Hypothalamus (tissue), 51 donors: ENCODE data around the gene PHAX.
"Not testable (repeated sequence)": the region's sequence is repeated elsewhere in the genome, so short reads cannot be mapped to it uniquely, and the experiment has no call there.

Source experiments
- DNase-seq, 51 donors: peaks; one replicate each; lab custom pipeline; 2025; lab: John Stamatoyannopoulos, UW

Gene PHAX

DNA sequence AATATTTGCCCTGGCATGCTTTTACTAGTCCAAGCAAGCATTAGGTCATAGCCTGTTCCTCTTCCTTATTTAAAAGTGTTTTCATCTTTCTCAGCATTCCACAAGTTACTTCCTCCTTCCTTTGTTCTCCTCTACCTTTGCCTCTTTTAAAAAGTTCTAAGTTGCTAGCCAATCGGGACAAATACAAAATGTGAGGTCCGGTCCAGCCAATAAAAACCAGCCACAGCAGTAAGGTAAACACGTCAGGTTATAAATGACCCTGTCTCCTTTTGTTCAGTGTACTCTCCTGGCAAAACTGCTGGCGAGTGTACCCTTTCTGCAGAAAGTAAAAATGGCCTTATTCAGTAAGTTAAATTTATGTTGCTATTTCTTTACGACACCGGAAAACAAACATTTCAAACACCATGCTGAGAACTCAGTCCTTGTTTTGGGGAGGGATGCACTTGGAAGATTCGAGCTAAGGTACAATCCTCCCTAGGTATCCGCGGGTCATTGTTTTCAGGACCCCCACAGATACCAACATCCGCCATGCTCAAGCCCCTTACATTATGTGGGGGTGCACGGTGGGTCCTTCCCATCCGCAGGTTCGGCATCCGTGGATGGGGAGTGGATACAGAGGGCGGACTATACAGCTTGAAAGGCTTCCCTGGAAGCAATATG is 646 bp upstream of the PHAX start:
- peak in 3 of 51 donors; percentile 31 to 47 (median 32) for DNase-seq

DNA sequence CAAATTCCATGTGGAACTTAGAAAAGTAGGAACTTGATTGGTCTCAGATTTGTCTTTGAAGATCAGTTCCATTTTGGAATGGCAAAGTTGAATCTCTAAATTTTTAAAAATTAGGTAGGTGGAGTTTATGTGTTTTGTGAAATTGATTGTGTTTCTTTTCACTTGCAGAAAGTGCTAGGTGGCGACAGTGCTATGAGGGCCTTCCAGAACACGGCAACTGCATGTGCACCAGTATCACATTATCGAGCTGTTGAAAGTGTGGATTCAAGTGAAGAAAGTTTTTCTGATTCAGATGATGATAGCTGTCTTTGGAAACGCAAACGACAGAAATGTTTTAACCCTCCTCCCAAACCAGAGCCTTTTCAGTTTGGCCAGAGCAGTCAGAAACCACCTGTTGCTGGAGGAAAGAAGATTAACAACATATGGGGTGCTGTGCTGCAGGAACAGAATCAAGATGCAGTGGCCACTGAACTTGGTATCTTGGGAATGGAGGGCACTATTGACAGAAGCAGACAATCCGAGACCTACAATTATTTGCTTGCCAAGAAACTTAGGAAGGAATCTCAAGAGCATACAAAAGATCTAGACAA is 2.8 kb downstream of the PHAX start:
- no peak for DNase-seq

DNA sequence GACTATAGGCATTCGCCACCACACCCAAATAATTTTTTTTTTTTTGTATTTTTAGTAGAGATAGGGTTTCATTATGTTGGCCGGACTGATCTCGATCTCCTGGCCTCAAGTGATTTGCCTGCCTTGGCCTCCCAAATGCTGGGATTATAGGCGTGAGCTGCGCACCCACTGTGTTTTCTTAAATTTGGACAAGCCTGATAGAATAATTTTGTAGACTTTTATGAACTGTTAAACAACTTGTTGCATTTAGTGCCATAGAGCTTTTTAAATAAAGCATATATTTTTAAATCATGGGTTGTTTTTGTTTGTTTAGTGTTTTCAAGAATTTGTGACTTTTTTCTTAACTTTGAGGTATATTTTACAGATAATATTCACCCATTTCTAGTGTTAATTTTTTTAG is 4.8 kb downstream of the PHAX start:
- DNase-seq: no peak

DNA sequence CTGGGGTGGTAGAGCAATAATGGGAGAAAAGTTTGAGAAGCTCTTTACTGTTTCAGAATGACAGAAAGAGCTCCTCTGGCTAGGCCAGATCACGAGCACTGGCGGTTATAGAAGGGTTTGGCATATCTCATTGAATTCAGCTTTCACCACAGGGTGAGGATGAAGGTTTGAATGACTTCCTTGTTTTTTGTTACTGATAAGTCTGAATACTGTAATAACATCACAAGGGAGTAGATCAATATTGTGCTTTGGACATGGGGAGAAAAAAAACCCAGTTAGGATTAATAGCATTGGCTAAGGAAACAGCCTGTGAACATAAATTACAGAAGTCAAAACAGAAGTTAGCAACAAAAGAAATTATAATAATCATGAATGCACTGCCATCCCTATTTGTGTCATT is 9.4 kb downstream of the PHAX start:
- DNase-seq: no peak

DNA sequence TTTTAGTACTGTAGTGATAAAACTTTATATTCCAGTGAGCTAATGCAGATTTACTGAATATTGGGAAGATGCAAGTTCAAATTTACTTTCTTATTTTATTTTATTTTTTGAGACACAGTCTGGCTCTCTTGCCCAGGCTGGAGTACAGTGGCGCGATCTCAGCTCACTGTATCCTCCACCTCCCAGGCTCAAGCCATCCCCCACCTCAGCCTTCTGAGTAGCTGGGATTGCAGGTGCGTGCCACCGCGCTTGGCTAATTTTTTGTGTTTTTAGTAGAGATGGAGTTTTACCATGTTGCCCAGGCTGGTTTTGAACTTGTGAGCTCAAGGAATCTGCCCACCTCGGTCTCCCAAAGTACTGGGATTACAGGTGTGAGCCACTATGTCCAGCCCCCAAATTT is 9.9 kb downstream of the PHAX start:
- DNase-seq: no peak

DNA sequence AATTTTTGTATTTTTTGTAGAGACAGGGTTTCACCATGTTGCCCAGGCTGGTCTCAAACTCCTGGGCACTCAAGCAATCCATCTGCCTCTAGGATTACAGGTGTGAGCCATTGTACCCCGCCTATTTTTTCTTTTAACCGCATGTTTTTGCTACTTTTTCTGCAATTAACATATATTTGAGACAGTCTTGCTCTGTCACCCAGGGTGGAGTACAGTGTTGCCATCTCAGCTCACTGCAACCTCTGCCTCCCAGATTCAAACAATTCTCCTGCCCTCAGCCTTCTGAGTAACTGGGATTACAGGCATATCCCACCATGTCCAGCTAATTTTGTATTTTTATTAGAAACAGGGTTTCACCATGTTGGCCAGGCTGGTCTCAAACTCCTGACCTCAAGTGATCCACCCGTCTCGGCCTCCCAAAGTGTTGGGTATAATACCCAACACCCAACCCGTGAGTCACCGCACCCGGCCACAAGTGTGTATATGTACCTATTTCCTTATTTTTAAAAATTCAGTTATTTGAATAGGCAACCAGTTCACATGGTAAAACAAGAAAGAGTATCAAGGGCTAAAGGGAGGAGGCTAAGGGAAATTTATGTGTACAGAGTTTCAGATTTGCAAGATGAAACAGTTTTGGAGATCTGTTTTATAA is 13.3 kb downstream of the PHAX start:
- no peak for DNase-seq

DNA sequence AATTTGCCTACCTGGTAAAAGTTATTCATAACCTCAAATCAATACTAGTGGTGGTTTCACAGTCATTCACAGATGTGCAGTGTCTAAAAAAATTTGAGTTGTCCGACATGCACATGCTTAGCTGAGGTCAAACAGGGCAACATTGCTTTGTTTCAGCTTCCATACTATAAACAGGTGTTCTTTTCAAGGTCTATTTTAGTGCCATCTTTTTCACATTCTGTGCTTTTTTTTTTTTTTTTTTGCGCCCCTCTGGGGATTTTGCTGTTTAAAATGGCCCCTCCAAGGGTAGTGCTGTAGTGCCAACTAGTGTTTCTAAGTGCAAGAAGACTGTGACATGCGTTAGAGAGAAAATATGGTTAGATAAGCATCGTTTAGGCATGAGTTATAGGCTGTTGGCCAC is 14.5 kb downstream of the PHAX start:
- no peak for DNase-seq

DNA sequence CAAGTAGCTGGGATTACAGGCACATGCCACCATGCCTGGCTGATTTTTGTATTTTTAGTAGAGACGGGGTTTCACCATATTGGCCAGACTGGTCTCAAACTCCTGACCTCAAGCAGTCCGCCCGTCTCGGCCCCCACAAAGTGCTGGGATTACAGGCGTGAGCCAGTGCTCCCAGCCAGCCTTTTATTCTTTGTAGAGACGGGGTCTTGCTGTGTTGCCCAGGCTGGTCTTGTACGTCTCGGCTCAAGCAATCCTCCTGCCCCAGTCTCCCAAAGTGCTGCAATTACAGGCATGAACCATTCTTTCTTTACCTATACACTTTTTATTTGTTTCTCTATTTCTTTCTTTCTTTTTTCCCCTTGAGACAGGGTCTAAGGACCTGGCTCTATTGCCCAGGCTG is 16.9 kb downstream of the PHAX start:
- DNase-seq: not testable (repeated sequence)

DNA sequence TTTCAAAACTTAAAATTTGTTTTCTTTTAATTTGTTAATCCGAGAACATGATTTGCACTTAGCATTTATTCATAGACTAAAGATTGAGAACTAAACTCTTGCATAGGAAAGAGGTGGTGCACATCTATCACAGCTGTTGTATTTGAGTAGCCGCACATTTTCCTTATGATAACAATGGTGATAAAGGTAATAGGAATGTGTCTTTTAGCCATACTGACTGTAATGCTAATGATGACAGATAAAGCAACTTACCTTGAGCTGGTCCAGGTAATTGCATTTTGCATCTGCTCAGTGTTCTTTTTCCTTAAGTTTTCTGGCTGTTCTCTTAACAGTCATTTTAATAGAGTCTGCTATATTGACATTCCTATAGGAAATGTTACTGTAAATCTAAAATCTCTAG is 19.0 kb downstream of the PHAX start:
- no peak for DNase-seq

DNA sequence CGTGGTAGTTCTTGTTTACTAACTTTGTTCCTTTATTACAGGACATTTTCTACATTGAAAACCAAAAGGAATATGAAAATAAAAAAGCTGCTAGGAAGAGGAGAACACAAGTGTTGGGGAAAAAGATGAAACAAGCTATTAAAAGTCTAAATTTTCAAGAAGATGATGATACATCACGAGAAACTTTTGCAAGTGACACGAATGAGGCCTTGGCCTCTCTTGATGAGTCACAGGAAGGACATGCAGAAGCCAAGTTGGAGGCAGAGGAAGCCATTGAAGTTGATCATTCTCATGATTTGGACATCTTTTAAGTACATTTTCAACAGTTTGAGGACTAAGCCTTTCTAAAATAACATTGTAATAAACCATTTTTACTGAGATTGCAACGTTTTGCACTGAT is 23.8 kb downstream of the PHAX start:
- no peak for DNase-seq

DNA sequence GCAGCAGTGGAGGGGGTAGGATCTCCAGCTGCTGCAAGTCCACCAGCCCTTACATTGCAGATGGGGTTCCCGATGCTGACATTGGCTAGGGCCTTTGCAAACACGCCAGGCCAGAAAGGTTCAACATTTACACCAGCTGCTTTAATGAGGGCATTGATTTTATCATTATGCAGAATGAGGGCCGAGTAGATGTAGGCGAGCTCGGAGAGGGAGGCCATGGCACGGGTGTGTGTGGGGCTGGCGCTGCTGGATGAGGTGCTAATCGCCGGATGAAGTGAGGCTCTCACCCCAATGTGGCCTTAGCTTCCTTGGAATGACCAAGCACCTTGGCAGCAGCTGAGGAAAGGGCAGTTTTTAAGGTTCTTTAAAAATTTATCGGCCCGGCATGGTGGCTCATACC is 27.4 kb downstream of the PHAX start:
- no peak for DNase-seq

DNA sequence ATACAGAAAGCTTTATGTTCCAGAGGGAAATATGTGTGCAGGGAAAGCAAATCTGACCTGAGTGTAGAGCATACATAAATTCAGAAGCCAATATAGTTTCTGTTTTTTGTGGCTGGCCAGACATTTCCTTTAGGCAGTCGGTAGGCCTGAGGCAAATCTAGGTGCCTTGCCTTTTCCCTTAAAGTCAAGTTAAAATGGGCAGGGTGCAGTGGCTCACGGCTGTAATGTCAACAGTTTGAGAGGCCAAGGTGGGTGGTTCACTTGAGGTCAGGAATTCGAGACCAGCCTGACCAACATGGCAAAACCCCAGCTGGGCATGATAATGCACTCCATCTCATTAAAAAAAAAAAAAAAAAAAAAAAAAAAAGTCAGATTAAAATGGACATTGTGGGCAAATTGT is 31.2 kb downstream of the PHAX start:
- no peak for DNase-seq

DNA sequence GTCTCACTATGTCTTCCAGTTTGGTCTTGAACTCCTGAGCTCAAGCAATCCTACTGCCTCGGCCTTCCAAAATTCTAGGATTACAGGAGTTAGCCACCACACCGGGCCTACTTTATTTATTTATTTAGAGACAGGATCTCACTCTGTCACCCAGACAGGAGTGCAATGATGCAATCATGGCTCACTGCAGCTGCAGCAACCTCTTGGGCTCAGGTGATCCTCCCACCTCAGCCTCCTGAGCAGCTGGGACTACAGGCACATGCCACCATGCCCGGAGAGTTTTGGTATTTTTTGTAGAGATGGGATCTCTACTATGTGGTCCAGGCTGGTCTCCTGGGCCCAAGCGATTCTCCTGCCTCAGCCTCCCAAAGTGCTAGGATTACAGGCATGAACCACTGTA is 32.8 kb downstream of the PHAX start:
- DNase-seq: no peak

DNA sequence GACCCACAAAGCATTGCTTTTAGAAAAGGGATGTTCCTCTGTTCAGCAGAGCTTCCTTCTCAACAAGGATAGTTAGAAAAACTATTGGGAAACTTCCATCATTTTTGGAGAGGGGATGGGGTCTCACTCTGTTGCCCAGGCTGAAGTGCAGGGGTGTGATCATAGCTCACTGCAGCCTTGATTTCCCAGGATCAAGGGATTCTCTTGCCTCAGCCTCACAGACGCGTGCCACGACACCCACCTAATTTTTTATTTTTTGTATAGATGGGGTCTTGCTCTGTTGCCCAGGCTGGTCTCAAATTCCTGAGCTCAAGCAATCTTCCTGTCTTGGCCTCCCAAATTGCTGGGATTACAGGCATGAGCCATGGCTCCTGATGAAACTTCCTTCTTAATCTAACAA is 34.8 kb downstream of the PHAX start:
- no peak for DNase-seq

DNA sequence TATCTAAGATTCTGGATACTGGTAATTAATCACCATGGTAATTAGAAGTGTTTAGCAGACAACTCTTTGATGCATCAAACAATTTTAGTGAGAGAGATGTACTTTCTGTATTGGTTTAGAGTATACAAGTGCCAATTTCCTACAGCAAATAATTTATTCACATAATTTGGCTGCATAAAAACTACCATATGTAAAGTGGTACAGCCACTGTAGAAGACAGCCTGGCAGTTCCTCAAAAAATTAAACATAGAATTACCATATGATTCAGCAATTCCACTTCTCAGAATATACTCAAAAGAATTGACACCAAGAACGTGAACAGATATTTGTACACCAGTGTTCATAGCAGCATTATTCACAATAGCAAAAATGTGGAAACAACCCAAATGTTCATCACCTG is 36.2 kb downstream of the PHAX start:
- no peak for DNase-seq

DNA sequence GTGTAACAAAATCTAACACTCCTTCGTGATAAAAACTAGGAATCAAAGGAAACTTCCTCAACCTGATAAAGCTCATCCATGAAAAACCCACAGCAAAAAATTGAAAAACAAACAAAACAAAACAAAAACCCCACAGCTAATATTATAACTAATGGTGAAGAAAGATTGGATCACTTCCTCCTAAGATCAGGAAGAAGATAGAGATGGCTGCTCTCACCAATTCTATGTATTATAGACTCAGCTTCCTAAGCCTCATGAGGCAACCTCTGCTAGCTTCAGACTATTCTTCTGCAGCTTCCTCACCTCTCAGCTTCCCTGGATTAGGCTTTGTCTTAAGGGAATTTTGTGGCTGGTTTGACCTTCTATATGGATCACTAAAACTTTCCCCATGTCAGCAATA is 40.1 kb downstream of the PHAX start:
- no peak for DNase-seq

DNA sequence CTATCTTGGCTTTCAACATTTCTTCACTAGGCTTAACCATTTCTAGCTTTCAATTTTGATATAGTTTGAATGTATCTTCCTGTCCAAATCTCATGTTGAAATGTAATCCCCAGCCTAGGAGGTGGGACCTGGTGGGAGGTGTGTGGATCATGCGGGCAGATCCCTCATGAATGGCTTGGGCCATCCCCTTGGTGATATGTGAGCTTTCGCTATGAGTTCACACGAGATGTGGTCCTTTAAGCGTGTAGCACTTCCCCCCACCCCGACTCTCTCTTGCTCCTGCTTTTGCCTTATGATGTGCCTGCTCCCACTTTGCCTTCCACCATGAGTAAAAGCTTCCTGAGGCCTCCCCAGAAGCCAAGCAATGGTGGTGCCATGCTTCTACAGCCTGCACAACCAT is 40.6 kb downstream of the PHAX start:
- no peak for DNase-seq

DNA sequence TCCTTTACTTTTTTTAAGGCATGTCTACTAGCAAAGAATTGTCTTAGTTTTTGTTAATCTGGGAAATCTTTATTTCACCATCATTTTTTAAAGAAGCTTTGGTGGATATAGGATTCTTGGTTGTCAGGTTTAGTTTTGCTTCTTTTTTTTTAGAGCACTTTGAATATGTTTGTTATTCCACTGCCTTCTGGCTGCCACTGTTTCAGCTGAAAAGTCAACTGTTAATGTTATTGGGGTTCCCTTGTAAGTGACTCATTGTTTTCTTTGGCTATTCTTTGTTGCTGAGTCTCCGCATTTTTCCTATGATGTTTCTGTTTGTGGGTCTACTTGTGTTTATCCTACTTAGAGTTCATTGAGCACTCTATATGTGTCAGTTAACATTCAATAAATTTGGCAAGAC is 44.4 kb downstream of the PHAX start:
- DNase-seq: no peak

DNA sequence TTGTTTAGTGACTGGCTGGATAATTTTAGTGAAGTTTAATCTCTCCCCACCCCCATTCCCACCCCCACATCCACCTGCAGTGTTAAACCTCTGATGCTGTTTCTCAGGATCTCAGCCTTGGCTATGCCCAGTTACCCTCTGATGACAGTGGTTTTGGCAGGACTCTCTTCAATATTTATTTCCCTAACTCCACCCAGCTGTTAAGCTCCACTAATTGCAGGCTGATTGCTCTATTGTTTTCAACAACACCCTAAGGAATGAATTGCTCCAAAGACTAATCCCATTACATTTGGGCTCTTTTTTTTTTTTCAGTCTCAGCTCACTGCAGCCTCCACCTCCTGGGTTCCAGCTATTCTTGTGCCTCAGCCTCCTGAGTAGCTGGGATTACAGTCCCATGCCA is 46.3 kb downstream of the PHAX start:
- DNase-seq: no peak

DNA sequence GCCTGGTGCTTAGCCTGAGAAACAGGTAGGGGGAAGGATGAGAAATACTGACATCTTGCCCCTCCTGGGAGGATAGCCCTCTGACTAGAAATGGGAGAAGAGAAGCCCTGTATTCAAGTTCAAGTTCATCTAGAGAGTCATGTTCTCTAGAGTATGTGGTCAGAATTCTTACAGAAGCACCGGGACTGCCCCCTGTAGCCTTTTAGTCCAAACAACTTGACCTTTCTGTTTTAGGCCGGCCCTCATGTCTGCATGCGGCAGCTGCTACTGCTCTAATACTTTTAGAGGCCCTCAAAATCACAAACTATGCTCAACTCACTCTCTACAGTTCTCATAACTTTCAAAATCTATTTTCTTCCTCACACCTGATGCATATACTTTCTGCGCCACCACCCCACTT is 47.7 kb downstream of the PHAX start:
- DNase-seq: no peak

DNA sequence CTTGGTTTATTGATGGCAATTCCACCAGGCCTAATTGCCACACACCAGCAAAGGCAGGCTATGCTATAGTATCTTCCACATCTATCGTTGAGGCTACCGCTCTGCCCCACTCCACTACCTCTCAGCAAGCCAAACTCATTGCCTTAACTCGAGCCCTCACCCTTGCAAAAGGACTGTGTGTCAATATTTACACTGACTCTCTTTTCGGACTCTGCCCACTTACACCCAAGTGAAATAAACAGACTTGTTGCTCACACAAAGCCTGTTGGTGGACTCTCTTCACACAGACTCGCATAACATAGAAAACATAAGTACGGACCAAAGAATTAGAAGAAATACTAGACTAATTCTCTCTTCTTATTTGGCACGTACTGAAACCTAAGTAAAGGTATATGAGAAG is 48.3 kb downstream of the PHAX start:
- not testable (repeated sequence) for DNase-seq

DNA sequence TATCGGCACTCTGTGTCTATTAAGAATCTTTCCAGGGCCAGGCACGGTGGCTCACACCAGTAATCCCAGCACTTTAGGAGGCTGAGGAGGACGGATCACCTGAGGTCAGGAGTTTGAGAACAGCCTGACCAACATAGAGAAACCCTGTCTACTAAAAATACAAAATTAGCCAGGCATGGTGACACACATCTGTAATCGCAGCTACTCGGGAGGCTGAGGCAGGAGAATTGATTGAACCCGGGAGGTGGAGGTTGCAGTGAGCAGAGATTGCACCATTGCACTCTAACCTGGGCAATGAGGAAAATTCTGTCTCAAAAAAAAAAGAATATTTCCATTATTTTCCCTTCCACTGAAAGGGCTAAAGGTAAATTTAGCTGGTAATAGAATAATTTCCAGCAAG is 49.0 kb downstream of the PHAX start:
- DNase-seq: not testable (repeated sequence)

DNA sequence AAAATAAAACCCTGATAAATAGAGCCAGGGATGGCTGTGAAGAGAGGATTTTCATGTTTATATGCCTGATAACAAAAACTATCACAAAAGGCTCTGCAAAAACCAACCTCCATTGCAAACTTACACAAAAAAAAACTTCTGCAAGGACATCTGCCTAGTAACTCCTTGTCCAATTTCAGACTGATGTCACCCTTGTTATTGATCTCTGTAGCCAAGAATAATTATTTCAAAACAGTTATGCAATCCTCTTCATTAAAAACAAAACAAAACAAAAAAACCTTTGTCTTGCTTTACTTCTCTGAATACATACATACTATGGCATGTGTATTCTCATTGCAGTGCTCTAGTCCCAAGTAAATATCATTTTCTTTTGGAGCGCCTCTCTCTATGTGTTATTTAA is 49.7 kb downstream of the PHAX start:
- no peak for DNase-seq
